ENCODE measurements around the gene HCST. TPM values are rescaled to one million over a fixed set of nuclear protein-coding genes. Genes with fewer than 3 reads are reported as not detected.
A peak's percentile ranks its signal among the peaks of the same experiment; 100 is the strongest.
"Not testable (repeated sequence)": the region's sequence is repeated elsewhere in the genome, so short reads cannot be mapped to it uniquely, and the experiment has no call there.

Gene HCST, protein sequence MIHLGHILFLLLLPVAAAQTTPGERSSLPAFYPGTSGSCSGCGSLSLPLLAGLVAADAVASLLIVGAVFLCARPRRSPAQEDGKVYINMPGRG
- total RNA-seq (2014; rRNA removed; shearing (Covaris generic)): not detected in 2 replicates

DNA sequence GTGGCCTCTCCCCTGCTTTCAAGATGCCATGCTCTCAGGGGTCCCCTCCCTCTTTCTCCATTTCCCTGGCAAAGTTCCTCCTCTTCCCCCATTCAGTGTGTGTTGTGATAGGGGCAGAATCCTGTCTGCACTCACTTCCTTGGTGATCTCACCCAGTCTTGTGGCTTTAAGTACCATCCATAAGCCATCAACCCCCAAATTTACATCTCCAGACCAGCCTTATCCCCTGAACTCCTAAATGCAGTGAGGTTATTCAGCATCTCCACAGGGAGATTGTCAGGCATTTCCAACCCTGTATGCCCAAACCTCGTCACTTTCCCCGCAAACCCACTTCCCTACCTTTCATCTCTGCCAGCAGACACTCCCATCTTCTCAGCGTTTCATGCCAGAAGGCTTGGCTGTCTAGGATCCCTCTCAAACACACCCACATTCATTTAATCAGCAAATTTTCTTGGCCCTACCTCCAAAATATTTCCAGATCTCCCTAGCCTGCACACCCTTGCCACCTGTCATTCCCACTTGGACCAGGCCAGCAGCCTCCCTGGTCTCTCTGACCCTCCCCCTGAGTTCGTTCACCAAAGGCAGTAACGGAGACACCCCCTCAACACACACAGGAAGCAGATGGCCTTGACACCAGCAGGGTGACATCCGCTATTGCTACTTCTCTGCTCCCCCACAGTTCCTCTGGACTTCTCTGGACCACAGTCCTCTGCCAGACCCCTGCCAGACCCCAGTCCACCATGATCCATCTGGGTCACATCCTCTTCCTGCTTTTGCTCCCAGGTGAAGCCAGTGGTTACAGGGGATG, at the start of gene HCST:
Gene HCST (plus strand): TSS at position 676 of the 808 bp plus-strand sequence. CDS start 65 bp downstream, at position 741.
- no peak for DNase-seq (ENCODE audit: low spot score)

DNA sequence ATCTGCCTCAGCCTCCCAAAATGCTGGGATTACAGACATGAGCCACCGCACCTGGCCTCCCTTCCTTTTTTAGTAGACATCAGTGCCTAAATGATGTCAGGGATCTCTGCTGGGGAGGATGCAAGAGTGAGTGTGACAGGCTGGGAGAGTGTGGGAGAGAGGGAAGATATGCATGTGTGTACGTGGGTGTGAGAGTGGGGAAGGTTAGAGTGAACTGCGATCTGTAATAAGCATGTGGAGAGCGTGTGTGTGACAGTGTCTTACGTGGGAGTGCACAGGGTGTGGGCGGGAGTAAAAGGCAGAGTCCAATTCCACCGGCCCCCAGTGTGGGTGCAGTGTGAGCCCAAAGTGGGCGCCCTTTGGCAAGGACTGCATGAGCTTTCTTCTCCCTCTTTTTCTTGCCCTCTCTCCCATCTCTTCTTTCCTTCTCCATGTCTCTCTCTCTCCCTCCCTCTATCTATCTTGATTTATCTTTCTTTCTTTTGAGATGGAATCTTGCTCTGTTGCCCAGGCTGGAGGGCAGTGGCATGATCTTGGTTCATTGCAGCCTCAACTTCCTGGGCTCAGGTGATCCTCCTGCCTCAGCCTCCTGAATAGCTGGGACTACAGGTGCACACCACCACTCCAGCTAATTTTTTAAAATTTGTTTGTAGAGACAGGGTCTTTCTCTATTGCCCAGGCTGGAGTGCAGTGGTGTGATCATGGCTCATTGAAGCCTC, 49.1 kb upstream of the HCST start:
- DNase-seq (ENCODE audit: low spot score): no peak

DNA sequence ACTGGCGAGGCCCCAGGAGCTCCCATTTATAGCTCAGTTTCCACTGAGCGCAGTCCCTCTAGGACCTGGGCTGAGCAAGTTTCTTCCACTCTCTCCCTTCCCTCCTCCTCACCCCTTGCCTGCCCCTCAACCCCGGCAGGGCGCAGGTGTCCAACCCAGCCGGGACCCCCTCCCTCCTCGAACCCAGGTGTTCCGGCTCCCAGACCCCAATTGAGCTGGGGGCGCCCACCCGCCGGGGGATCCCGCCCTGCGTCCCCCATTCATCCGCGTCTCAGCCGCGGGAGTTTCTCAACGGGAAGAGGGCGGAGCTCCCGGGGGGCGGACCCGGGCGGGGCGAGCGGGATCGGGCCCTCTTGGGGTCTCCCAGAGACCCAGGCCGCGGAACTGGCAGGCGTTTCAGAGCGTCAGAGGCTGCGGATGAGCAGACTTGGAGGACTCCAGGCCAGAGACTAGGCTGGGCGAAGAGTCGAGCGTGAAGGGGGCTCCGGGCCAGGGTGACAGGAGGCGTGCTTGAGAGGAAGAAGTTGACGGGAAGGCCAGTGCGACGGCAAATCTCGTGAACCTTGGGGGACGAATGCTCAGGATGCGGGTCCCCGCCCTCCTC, 45.7 kb upstream of the HCST start, which contains the start of gene KIRREL2:
Gene KIRREL2 (plus strand): TSS at position 366 of the 604 bp plus-strand sequence. CDS start 209 bp downstream, at position 575.
- DNase-seq (ENCODE audit: low spot score): no peak

DNA sequence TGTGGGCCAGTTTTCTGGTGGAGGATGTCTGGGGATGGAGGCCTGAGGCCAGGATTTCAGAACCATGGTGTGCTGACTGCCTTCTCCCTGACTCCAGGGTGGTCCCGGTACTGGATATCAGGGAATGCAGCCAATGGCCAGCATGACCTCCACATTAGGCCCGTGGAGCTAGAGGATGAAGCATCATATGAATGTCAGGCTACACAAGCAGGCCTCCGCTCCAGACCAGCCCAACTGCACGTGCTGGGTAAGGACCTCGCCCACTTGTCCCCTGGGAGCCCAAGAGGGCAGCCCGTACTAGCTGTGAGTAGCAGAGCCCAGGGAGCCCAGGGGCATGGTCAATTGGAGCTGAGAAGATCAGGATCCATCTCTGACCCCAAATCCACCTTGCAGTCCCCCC, 44.0 kb upstream of the HCST start:
- DNase-seq (ENCODE audit: low spot score): no peak

DNA sequence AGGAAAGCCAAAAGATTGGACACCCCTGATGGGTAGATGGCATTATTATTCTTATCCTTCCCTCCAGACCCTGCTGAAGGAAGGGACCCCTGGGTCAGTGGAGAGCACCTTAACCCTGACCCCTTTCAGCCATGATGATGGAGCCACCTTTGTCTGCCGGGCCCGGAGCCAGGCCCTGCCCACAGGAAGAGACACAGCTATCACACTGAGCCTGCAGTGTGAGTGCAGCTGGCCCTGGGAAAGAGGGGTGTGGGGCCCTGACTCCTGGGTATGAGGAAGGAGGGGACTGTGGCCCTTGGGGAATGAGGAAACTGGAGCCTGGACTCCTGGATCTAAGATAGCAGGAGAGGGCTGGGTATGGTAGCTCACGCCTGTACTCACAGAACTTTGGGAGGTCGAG, 42.9 kb upstream of the HCST start:
- no peak for DNase-seq (ENCODE audit: low spot score)

DNA sequence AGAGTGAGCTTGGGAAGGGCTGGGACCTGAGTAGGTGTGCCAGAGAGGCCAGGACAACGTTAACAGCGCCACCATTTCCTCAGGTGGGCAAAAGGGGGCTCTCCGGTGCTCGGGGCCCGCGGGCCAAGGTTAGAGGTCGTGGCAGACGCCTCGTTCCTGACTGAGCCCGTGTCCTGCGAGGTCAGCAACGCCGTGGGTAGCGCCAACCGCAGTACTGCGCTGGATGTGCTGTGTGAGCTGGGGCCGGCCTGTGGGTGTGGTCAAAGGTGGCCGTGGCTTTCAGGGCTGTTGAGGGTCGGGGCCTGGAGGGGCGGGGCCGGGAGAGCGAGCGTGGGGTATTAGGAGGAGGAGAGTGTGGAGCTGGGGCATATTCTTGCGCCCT, 41.9 kb upstream of the HCST start:
- no peak for DNase-seq (ENCODE audit: low spot score)

DNA sequence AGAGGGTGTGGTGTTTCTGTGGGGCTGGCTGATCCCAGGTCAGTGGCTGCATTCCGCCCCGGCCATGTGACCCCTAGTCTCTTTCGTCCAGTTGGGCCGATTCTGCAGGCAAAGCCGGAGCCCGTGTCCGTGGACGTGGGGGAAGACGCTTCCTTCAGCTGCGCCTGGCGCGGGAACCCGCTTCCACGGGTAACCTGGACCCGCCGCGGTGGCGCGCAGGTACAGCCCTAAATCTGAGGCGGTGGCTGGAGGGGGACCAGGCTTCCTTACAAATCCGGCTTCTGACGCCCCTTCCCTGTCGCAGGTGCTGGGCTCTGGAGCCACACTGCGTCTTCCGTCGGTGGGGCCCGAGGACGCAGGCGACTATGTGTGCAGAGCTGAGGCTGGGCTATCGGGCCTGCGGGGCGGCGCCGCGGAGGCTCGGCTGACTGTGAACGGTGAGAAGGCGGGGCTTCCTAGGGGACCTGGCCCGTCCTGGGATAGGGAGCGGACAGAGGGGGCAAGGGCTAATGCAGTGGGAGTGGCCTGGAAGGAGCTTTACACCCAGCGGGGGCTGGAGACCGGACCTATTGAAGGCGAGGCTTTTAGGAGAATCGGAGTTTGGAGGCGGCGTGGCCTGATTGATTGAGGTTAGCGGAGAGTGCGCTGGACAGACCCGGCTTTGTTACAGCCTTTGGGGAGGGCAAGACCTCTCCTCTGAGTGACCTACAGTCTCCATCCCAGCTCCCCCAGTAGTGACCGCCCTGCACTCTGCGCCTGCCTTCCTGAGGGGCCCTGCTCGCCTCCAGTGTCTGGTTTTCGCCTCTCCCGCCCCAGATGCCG, 41.3 kb upstream of the HCST start:
- DNase-seq (ENCODE audit: low spot score): no peak

DNA sequence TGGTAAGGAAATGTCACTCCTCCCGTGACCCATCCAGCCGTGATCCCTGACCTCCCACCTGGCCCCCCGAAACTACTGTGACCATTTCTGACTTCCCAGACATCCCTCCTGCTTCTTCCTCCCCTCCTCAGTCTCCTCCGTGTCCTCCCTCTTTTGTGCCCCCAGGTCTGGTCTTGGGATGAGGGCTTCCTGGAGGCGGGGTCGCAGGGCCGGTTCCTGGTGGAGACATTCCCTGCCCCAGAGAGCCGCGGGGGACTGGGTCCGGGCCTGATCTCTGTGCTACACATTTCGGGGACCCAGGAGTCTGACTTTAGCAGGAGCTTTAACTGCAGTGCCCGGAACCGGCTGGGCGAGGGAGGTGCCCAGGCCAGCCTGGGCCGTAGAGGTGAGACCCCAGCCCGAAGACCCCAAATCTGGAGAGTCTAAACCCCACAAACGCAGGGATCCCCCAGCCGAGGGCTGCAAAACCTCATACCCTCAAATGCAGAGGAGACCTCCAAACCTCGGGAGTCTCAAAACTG, 40.6 kb upstream of the HCST start:
- no peak for DNase-seq (ENCODE audit: low spot score)

DNA sequence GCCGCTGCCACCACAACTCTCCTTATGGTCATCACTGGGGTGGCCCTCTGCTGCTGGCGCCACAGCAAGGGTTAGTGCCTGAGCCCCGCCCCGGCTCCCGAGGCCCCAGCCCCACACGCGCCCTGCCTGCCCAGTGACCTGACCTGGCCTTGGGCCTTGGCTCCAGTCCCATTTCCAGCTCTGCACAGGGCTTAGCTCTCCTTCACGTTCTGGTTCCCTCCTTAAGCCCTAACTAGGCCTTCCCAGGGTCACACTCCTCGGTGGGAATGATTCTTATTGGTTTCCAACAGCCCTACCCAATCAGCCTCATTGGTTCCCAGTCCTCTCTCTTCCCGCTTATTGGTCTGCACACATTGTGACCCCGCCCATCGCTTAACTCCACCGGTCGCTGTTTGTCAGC, 39.8 kb upstream of the HCST start:
- no peak for DNase-seq (ENCODE audit: low spot score)

DNA sequence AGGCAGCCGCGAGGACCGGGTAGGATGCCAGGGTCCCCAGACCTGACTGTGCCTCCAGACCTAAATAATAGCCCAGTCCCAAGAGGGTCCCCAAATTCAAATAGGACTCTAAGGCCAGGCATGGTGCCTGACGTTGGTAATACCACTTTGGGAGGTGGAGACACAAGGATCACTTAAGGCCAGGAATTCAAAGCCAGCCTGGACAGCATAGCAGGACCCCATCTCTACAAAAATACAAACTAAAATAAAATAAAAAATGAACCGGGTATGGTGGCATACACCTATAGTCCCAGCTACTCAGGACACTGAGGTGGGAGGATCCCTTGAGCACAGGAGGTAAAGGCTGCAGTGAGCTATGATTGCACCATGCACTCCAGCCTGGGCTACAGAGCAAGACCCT, 39.3 kb upstream of the HCST start:
- DNase-seq (ENCODE audit: low spot score): no peak

DNA sequence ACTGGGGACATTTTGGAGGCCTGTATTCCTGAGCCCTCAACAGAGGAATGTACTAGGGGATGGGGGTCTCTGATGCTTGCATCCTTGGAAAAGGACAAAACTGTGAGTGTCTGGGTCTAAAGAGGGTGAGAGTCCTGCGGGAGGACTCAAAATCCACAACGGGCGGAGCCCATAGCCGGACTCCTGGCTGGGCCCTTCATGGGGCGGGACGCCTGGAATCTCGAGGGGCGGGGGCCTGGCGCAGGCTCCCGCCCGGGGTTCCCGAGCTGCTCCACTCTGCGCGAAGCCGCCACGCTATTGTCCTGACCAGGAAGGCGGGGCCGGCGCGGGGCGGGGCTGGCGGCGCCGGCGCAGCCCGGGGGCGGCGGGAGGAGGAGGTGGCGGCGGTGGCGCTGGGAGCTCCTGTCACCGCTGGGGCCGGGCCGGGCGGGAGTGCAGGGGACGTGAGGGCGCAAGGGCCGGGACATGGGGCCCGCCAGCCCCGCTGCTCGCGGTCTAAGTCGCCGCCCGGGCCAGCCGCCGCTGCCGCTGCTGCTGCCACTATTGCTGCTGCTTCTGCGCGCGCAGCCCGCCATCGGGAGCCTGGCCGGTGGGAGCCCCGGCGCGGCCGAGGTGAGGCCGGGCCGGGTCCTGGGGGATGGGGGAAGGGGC, 34.0 kb upstream of the HCST start, which contains the start of gene APLP1:
Gene APLP1 (plus strand): TSS at position 403 of the 651 bp plus-strand sequence. CDS start 63 bp downstream, at position 466.
- DNase-seq (ENCODE audit: low spot score): peak; percentile 61

DNA sequence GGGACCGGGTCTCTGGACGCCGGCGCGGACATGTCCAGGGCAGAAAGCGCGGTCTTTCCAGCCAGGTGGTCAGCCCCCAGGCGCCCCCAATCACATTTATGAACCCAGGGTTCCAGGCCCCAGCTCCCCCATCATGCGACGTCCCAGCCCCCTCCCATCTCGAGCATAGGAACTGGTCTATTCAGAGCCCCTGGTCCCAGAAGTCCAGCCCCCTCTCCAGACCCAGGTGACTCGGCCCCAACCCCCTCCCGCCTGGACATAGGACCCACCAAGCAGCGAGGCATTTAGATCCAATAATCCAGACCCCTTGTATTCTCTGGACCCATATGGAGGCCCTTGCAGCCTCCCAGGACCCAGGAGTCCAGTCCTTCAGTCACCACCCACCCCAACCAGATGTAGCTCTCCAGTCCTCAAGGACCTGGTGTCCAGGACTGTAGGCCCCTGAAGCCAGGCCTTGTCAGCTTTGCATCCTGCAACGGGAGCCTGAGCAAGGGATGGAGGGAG, 33.5 kb upstream of the HCST start:
- no peak for DNase-seq (ENCODE audit: low spot score)

DNA sequence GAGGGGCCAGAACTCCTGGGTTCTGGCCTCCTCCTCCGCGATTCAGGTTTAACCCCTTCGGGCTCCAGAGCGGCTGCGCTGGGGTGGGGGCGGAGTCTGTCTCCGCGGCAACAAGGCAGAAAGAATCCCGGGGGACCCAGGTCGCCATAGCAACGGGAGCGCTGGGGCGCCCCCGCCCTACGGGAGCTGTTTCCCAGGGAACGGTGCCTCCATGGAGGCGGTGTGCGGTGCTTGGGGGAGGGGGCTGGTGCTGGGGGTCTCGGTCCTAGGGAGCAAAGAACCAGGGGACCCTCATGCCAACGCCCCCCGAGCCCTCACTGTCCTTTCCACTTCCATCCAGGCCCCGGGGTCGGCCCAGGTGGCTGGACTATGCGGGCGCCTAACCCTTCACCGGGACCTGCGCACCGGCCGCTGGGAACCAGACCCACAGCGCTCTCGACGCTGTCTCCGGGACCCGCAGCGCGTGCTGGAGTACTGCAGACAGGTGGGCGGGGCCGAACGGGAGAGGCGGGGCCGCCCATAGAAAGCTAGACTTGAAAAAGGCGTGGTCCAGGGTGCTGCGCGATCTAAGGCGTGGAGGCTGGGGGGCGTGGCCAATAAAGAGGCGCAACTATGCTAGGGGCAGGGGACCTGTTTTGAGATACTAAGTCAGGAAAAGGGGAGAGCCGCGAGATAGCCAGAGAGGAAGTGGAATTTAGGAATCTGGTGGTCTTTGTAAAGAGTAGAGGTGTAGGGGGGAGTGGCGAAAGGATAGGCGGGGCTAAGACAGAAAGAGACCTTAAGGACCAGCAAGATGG, 32.8 kb upstream of the HCST start:
- no peak for DNase-seq (ENCODE audit: low spot score)

DNA sequence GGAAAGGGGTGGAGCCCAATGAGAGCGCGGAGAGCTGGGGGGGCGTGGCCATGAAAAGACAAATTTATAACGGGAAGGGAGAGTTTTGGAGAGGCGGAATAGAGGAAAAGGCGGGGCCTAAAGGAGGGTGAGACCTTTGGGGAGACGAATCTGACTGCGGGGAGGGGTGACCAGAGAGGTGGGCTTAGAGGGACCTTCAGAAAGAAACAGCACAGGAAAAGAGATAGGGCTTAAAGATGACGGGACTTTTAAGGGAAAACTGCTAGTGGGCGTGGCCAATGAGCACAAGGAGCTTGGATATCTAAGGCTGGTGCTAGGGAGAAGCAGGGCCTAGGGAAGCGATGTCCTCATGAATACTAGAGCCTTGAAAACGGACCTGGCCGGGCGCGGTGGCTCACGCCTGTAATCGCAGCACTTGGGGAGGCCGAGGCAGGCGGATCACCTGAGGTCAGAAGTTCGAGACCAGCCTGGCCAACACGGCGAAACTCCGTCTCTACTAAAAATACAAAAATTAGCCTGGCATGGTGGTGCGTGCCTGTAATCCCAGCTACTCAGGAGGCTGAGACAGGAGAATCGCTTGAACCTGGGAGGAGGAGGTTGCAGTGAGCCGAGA, 32.1 kb upstream of the HCST start:
- DNase-seq (ENCODE audit: low spot score): not testable (repeated sequence)

DNA sequence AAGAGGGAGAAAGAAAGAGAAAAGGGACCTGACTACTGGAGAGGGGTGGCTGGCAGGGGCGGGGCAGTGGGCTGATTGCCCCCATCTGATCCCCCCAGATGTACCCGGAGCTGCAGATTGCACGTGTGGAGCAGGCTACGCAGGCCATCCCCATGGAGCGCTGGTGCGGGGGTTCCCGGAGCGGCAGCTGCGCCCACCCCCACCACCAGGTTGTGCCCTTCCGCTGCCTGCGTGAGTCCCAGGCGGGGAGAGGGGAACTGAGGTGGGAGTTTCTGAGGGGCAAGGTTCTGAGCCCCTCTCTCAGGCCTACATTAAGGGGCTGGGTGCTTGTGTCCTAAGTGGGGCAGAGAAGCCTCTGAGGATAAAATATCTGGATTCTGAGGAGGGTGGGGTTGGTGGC, 31.5 kb upstream of the HCST start:
- no peak for DNase-seq (ENCODE audit: low spot score)

DNA sequence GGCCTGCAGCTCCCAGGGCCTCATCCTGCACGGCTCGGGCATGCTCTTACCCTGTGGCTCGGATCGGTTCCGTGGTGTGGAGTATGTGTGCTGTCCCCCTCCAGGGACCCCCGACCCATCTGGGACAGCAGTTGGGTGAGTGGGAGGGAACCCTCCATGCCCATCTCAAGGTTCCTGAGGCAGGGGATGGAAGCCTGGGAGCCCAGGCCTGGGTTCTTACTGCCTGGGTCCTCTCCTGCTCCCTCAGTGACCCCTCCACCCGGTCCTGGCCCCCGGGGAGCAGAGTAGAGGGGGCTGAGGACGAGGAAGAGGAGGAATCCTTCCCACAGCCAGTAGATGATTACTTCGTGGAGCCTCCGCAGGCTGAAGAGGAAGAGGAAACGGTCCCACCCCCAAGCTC, 30.7 kb upstream of the HCST start:
- no peak for DNase-seq (ENCODE audit: low spot score)

DNA sequence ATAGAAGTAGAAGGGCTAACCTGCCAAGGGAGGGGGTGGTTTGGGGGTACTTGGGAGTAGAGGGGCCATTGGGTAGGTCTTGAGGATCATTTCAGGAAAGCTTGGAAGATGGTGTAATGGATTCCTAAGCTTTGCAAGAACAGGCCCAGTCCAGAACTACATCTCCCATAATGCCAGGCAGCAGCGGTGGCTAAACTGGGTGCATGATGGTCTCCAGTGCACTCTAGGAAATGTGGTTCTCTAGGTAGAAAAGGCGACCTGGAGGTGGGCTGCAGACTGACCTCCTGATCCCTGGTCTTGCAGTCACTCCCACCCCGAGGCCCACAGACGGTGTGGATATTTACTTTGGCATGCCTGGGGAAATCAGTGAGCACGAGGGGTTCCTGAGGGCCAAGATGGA, 30.1 kb upstream of the HCST start:
- no peak for DNase-seq (ENCODE audit: low spot score)

DNA sequence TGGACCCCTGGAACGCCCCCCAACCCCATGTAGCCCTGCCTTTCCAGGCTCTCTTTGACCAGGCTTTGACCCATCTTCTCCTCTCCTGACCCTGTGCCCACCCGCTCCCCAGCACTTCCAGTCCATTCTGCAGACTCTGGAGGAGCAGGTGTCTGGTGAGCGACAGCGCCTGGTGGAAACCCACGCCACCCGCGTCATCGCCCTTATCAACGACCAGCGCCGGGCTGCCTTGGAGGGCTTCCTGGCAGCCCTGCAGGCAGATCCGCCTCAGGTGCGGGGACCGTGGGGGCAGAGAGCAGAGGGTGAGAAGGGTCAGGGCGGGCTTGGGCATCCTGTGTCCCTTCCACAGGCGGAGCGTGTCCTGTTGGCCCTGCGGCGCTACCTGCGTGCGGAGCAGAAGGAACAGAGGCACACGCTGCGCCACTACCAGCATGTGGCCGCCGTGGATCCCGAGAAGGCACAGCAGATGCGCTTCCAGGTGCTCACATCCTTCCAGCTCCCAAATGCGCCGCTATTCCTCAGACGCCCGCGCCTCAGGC, 27.9 kb upstream of the HCST start:
- no peak for DNase-seq (ENCODE audit: low spot score)

DNA sequence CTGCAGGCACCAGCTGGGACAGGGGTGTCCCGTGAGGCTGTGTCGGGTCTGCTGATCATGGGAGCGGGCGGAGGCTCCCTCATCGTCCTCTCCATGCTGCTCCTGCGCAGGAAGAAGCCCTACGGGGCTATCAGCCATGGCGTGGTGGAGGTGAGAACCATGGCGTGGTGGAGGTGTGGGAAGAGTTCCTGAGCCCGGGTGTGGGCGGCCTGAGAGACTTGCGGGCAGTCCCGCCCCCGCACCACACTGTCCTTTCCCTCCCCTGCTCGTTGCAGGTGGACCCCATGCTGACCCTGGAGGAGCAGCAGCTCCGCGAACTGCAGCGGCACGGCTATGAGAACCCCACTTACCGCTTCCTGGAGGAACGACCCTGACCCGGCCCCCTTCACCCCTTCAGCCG, 23.3 kb upstream of the HCST start:
- no peak for DNase-seq (ENCODE audit: low spot score)

Measured in H4 (cell line).